Activated CD4-positive, CD25-positive, alpha-beta regulatory T cell treated with anti-CD3 and anti-CD28 coated beads, Interleukin-2, amount 50 U/mL, for 16 hours (primary cell): Measurements from ENCODE around the gene ARAP1.

Source experiments
- DNase-seq: peaks from one replicate; pipeline ENCODE4 v3.0.0-alpha.2; 2020; ENCODE audit warnings: low read depth, low spot score

The ARAP1 gene

DNA sequence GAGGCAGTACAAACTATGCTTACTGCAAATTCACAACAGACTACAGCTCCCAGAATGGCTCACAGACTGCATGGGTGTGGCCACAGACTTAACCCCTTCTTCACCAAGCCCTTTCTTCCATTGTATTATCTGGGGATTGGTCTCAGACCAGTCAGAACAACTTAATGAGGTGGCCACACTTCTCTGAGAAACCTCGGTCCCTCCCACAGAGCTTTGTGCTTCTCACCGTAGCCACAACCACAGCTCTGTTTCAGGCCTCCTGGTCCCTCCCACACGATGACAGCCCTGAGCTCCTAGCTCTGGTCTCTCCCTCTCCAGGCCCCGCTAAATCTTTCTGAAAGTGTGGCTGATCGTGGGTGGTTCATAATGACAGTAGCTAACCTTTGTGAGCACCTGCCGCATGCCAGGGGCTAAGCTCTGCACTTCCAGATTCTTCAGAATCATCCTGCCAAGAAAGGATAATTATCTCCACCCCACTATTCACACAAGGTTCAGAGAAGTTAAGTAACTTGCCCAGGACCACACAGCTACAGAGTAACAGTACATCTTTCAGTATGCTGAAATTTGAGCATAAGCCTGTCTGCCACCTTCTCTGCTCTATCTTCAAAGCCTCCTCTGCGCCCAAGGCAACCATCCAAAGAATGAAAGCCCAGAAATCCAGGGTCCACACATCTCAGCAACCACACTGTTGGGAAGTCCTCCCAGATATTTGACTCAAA lies 83.4 kb downstream of the ARAP1 start:
- DNase-seq = no peak

DNA sequence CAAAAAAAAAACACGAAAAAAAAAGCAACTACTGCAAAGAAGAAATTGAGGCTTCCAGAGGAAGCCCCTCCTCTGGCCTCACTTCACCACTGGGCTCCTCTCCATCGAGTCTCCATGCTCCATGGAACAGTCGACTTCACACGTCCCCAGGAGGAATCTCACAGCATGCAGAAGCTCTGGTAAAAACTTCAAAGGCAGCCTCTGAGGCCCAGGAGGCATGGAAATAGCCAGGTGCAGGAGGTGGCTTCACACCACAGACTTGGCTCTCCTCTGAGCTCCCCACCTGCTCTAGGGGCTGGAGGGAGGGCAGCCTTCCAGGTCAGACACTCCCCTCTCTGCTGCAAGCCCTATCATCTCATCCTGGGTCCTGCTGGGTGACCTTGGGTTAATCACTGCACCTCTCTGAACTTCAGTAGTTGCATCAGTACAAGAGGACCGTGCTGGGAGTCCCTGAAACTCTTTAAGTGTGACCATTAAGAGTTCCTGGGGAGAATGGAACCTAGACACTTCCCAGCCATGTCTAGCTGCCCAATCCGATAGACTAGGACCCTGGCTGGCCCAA lies 86.2 kb downstream of the ARAP1 start:
- no peak for DNase-seq

DNA sequence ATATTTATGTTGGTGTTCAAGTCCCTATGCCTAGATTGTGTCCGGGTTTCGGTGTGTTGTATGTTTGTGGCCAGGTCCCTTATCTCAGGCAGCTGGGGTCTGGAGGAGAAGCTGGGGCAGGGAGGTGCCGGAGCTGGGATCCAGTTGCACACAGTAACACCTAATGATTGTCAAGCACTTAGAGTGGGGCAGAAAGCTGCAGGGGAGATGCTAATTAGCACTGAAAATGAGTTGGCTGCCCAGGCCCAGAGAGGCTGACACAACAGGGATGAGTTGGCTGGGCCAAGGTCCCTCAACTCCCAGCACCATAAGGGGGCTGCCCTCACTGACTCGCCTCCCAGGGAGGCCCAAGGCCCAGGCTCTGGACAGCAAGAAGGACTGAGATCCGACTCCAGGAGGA lies 90.2 kb downstream of the ARAP1 start:
- DNase-seq = no peak

DNA sequence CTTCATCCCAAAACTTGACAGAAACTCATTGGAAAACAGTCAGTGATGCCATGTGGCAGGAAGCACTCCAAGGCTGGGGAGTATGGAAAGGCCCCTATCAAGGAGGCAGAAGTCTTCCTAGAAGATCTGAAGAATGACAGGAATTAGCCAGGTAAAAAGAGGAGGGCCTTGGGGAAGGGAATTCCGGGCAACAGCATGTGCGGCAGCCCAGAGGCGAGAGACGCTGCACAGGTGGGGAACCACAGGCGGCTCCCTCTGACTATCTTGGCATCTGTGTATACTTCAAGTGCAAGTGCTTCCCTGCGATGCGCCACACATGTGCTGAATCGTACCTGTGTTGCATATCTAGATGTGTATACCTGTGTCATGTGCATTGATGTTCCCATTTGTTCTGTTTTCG lies 90.7 kb downstream of the ARAP1 start:
- no peak for DNase-seq

DNA sequence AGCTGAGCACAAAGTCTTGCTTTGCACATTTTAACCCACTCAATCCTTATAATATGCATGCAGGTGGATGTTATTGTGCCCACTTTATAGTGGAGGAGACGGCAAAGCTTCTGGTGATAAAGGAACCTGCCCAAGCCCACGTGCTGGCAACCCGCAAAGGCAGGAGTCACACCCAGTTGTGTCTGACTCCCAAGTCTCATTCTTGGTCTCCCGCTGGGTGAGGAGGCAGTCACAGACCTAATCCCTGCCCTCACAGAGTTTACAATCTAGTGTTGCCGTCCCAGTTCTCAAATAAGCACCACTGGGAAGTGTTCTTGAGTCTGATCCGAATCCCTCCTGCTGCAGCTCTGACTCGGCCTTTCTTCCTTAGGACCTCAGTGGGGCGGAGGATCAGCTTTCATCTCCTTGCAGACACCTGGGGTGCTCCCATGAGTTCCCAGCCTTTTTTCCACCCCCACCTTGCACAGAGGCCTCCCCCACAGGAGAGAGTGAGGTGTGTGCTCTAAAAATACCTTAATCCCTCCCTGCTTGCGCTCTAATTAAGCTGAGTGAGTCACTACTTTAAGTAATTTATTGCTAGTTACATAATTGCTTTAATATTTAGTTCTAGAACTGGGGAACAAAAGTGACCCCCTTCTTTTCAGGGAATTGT lies 93.1 kb downstream of the ARAP1 start:
- no peak for DNase-seq

DNA sequence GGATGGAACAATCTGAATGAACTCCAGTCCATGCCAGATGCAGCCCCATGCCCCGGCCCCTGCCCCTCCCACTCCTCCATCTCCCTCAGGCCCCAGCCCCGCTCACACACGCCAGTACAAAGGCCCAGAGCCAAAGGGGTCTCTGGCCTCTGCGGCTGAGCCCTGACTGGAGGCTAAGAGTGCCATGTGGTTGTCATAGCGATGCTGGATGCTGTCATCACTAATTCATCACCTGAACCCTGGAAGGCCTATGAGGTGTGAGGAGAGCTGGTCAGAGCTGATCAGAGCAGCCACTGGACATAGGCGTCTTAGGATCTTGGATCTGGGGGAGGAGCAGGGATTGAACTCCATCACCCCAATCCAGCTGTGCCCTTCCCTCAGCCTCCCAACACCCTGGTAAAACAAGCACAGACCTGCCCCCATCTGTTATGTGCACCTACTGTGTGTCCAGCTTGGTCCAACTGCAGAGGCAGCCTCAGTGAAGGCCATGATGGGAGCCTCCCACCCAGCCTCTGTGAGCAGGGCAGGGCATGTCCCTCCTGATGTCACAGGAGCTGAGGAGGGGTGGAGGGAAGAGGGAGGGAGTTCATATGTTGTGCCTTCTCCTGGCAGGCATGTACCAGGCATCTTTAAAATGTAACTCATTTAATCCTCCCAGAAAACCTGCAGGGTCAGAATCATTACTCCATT lies 94.7 kb downstream of the ARAP1 start:
- DNase-seq = no peak

DNA sequence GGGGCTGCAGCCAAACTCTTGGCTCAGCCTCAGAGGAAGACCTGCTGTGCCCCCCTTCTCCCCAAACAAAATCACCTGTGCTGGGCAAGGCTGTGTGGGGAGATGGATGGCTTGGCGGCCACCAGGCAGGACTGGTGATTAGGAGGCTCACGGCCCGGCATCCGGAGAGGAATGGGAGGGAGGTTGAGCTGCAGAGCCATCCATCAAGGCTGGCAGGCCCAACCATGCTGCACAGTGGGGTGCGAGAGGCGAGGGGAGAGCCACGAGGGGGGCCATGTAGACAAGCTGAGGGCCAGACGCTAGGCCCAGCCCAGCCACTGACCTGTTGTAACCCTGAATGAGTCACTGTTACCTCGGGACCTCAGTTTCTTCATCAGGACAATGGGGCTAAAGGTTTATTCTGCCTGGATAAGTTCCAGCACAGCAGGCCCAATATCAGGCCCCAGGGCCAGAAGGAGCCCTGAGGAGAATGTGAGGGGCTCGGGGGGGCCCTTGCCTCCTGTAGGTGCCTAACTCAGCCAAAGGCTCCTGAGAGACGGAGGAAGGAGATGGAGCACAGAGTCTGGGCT lies 96.2 kb downstream of the ARAP1 start:
- DNase-seq = no peak

DNA sequence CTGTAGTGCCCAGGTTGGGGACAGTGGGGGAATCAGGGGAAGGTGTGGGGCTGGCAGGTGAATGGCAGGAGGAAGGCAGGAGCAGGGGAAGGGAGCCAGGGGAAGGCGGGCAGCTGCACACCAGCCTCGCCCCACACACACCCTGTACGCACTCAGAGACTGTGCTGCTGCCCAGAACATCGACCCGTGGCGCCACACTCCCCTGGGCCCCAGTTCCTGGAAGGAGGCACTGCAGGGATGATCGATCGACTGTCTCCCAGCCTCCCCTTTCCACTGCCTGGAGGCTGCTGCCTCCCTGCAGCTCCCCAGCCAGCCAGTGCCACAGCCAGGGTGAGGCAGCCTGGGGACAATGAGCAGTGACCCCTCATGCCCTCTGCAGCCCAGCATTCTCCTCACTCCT lies 97.2 kb downstream of the ARAP1 start:
- no peak for DNase-seq

DNA sequence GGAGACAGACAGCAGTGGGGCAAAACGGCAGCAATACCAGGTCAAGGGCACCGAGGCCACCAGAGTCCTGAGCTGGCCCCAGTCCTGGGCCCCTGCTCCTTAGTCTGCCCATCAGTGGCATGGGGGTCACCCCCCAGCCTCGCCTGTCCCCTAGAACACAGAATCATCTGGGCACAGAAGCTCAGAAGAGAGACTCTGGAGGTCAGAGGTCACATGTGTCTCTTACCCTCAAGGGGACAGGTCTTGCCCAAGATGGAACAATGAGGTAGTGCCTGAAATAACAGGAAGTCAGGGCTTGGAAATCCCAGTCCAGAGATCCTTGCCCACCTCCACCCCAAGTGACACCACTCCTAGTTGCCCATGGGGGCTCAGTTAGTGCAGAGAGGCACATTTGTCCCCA lies 98.6 kb downstream of the ARAP1 start:
- DNase-seq = no peak

DNA sequence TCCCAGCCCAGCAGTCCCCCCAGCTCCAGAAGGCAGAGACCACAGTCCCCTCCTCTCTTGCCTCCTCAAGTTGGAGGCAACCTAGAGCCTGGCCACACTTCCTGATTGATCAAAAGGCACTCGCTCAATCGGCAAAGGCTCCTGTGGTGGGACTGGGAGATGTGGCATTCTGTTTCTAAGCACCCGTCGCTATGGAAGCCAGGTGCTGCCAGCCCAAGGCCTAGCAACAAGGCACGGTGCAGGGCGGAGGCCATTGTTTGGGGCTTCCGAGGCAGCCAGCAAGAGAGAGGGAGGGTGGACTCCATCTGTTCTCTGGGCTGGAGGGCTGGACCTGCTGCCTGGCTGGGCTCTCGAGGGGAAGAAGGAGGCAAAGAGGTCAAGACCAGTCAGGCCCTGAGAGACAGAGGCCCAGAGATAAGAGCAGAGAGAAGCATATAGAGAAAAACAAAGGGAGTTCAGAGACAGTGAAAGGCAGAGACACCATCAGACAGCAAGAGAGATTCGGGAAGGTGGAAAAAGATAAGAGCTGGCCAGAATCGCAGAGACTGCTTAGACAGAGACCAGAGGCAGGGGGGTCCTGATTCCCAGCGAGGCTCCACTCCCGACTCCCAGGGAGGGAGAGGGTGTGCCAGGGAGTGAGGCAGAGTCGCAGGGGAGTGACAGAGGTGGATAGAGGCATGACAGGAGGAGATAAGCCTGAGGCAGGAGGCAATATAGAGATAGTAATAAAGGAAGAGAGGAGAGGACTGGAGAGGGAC lies 99.2 kb downstream of the ARAP1 start:
- no peak for DNase-seq

DNA sequence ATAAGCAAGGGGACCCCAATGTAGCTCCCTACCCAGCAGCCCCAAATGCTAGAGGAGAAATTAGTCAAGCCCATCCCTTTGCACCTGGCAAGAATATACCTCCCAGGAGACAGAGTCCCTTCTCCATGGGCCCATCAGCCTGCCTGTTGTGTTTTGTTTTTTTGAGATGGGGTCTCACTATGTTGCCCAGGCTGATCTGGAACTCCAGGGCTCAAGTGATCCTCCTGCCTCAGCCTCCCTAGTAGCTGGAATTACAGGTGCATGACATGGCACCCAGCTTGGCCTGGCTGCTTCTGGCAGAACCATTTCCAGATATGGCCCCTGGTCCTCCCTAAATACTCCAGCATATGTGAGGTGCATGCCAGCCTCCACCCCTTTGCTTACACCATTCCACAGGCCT lies 100.1 kb downstream of the ARAP1 start:
- no peak for DNase-seq

DNA sequence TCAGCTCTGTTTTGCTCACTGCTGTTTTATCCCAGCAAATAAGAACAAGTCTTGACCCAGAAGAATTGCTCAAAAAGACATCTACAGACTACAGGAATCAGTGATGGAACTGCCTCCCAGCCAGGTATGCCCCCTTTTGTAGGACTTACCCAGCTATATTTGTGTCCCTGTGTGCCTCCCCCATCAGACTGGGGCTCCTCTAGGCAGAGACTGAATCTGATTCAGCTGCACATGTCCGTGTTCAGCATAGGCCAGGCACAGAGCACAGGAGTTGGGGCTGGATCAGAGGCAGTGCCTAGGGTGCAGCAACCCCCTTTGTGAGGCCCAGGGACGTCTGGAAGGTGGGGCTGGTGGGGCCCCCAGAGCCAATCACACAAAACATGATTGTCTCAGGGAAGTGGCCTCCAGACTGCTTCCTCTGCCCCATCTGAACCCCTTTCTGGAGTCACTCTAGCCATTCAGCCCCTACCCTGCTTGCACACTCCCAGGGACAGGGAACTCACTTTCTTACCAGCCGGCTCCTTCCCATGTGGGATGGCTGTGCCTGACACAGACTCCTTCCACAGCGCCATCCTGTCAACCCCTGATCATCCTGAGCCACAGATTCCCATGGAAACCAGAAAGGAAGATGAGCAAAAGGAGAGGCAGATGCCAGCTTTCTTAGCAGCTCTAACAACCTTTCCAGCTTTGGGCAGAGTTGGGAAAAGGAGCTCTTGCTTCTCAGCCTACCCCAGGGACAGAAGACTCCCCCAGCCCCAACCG lies 102.8 kb downstream of the ARAP1 start:
- DNase-seq = no peak

DNA sequence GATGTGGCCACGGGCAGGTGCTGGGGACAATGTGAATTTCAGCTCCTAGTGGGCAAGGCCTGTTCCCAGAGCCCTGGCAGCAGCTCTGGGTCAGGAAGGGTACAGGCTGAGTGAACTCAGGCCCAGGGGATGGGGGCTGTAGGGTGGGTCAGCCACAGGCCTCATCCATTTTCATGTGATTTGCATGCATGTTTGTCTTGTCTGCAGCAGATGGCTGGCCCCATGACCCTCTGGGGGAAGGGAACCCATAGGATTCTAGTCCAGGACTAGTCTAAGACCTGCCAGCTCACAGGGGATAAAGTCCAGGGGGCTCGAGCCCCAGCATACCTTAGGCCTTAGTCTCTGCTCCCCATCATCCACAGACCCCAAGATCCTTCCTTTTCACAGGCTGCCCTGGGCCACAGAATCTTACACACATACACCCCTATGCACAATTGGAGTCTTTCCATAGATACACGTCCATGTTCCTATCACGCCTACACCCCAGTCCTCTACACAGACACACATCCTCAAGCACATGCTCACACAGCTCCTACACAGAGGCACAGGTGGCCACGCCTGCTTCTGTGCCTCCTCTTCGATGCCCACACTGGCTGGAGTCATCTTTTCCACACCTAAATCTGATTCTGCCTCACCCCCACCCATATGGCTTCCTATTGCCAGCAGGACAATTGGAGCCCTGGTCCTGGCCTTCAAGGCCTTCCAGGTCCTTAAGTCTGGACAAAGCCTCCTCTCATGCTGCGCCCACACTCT lies 103.6 kb downstream of the ARAP1 start:
- DNase-seq = no peak

DNA sequence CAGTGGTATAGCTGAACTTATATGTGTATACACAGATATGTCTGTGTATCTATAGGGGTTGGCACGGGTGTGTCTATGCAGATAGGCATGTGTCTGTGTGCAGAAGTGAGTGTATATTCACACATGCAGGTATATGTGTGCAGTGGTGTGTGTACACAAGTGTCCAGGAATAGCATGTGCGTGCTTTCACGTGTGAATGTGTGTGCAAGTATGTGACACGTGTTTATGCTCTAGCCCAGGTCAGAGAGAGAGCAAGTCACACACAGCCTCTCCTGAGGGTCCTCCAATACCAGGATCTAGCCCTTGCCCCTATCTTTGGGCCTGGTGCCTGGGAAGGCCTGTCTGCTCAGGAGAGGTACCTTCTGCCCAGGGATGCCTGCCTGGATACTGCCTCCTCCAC lies 104.3 kb downstream of the ARAP1 start:
- DNase-seq = no peak

DNA sequence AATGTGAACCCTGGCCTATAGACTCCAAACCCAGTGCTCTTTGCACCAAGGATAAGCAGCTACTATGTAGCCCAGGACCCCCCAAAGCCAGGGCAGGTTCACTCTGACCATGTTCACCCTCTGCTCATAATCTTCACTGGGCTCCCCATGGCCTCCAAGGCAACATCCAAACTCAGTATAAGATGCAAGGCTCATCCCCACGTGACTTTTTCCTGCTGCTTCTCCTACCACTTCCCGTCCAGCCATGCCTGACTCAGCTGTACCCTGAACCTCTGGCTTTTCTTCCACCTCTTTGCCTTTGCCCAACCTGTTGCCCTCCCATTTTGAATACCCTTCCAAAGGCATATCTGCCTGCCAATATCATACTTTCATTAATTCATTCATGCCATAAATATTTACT lies 105.7 kb downstream of the ARAP1 start:
- DNase-seq = no peak

DNA sequence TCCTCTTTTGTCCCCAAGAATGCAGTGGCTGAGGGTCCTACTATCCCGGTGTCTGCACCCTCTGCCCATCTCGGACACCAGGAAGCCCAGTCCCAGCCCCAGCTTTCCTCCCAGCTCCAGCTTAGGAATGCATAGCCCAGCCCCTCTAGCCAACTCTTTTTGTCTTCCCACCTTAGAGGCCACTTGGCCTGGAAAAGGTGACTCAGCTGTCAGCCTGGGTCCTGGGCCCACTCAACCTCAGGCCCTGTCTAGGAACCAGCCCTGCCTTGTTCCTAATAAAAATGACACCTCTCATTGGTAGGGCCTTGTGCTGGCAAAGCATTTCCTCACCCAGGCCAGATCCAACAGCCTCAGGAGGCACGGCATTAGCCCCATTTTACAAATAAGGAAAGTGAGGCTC lies 106.2 kb downstream of the ARAP1 start:
- DNase-seq = no peak

DNA sequence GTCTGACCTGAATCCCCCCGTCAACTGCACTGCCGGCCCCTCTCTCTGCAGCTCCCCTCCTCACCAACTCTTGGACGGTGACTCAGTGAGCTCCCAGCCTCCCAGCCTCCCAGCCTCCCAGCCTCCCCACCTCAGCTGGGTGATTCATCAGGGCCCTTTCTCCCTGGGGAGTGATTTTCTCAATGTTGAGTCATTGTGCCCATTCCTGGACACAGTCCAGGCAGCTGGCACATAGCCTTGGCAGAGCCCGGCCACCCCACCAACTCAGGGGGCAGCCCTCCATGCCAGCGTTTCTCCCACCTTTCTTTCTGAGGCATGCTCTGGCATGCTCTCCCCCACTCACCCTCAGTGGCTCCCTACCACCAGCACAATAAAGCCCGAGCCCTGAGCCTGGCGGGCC lies 108.7 kb downstream of the ARAP1 start:
- DNase-seq = no peak

DNA sequence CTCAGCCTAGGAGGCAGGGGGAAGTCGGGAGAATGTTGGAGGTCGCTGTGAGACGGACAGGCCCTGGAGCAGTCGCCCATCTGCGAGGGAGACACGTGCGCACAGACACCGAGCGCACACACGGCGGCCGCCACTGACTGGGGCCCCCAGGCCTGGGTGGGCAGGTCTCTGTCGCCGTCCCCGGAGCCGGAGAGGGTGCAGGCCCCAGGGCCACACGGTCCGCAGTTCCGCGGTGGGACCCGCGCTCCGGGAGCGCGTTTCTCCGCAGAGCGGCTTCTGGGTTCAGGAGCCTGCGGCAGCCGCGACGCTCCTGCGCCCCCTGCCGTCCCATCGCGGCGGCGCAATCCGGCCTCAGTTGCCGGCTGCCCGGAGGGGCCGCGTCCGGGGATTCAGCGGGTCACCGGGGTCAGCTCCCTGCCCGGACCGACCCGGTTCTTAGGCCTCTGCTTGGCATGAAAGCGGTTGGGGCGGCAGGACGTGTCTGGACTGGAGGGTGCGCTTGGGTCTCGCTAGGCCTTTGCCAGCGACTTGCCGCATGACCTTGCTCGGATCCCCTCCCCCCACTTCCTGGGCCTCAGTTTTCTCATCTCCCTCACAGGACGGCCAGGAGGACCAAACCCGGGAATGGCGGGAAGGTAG lies 109.2 kb downstream of the ARAP1 start:
- DNase-seq = peak; percentile 20

DNA sequence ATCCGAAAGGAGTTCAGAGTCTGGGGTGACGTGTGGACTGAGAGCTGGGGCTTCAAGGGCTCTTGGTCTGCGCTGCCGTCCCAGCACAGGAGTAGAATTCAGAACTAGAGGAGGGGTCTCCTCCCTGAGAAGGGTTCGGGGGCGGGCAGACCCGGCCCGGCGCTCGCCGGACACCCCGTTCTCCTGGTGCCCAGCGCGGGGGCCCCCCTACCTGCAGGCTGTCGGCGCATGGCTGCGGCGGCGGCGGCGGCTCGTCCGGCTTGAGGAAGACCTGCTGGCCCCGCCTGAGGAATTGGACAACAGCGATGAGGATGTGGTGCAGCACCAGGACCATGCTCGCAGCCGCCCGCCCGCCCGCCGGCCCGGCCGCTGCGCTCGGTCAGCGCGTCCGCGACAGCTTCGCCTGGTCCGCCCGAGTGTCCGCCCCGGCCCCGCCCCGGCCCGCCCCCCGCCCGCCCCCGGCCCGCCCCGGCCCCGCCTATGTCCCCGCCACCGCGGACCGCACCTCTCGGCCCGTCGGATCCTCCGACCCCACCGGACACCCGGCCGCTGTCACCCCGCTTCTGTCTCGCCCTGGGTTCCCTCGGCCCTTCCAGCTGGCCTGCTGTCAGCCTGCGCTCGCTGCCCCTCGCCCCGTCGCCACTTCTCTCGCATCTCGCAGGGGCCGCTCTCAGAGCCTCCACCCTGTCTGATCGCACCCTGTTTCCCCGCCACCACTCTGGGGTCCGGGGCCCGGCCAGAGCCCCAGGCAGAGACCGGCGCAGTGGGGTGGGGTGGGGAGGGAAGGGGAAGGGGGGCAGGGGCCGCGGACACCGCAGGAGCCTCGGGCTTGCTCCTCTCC lies 109.9 kb downstream of the ARAP1 start:
- DNase-seq = no peak
